AG09309 (cell line): Measurements from ENCODE around the gene IRF2.

ENCODE experiments used
- DNase-seq: peaks from one replicate; pipeline ENCODE4 v3.0.0-alpha.2; 2010; ENCODE audit warnings: low read depth
- H3K4me3 ChIP-seq: 2 replicates; pipeline ENCODE4 v1.5.1; 2011; ENCODE audit warnings: mild to moderate bottlenecking, low read depth, low read length, moderate library complexity; ENCODE audit not compliant: control insufficient read depth
- TF ChIP-seq, protein P1 (sequence below): IDR thresholded peaks from 2 replicates; pipeline ENCODE4 v1.5.1; 2011; ENCODE audit warnings: mild to moderate bottlenecking, low read depth, low read length, inconsistent platforms; ENCODE audit not compliant: insufficient read depth, control insufficient read depth; ENCODE audit errors: missing control alignments

IRF2 gene

DNA sequence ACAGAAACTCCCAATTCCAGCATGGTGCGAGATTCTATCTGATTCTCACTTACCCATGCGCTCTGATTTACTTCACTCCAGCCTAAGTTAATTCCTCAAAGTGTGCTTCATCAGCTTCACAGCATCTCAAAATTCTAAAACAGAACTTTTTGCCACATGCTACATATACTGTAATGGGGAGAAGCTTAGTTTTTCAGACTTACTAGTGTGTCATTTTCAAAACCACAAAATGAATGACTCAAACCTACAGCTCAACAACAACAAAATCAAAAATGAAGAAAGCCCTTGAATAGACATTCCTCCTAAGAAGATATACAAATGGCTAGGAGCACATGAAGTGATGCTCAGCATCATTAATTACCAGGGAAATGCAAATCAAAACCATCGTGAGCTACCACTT lies 14.9 kb downstream of the IRF2 start:
- DNase-seq, result no peak
- H3K4me3 ChIP-seq, result no peak overlapping the region
- TF ChIP-seq, protein P1, sequence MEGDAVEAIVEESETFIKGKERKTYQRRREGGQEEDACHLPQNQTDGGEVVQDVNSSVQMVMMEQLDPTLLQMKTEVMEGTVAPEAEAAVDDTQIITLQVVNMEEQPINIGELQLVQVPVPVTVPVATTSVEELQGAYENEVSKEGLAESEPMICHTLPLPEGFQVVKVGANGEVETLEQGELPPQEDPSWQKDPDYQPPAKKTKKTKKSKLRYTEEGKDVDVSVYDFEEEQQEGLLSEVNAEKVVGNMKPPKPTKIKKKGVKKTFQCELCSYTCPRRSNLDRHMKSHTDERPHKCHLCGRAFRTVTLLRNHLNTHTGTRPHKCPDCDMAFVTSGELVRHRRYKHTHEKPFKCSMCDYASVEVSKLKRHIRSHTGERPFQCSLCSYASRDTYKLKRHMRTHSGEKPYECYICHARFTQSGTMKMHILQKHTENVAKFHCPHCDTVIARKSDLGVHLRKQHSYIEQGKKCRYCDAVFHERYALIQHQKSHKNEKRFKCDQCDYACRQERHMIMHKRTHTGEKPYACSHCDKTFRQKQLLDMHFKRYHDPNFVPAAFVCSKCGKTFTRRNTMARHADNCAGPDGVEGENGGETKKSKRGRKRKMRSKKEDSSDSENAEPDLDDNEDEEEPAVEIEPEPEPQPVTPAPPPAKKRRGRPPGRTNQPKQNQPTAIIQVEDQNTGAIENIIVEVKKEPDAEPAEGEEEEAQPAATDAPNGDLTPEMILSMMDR, result no peak

DNA sequence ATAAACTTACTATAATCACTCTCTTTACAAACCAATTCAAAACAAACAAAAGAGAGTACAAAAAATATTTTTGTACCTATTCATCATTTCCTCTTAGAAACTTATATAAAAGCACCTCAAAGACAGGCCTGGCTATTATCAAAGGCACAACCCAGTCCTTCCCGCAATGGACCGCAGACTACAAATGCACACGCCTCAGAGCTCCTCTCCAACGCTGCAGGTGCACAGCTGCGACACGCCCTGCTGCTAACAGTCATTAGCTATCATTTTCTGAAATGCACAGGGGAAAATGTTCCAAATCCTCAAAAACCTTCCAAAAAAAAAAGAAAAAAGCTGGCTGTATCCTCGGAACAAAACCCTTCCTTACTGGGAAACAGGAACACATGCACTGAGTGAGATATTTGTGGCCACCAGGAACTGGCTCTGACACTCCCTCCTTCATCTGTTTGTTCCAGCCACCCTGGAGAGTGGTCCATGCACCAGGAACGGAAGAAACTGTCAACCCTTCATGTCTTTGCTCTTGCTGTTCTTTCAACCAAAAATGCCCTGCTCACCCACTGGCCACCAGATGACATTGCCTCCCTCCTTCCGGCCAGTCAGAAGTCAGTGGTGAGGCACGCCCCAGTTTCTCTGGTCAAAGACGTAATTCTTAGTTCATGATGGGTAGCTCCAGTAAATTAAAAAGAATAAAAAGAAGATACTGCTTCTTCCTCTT lies 16.7 kb downstream of the IRF2 start:
- H3K4me3 ChIP-seq, result no peak overlapping the region
- DNase-seq, result no peak
- TF ChIP-seq, protein P1, result no peak

DNA sequence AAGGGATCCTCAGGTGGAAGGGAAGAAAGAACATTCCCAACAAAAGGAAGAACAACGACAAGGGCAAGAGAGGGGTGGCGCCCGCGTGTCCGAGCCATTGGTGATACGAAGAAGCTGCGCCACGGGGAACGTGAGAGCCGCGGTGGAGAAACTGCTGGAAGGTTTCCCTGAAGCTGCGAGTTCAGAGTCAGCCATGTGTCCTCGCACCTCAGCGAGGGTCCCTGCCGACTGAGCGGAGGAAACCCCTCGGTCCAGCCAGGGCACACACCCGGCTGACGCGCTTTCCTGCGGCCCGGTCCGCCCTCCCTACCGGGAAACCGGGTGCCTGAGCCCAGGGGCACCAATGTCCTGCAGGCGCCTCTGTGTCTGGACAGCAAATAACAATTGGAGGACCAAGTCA lies 18.0 kb downstream of the IRF2 start:
- DNase-seq, result no peak
- TF ChIP-seq, protein P1, result no peak
- H3K4me3 ChIP-seq, result no peak overlapping the region

DNA sequence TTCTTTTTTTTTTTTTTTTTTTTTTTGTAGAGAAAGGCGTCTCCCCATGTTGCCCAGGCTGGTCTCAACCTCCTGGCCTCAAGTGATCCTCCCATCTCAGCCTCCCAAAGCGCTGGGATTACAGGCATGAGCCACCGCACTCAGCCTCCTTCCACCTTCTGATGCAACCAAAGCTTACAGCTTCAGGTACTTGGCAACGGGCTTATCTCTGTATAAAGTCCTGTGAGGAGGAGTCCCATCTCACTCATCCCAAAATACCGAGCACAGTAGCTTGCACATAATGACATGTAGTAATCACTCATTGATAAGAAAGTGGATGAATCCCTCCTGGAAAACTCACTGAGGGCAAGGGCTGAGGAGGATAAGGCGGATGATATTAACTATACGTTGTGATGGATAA lies 19.1 kb downstream of the IRF2 start:
- TF ChIP-seq, protein P1, result no peak
- H3K4me3 ChIP-seq, result no peak overlapping the region
- no peak for DNase-seq

DNA sequence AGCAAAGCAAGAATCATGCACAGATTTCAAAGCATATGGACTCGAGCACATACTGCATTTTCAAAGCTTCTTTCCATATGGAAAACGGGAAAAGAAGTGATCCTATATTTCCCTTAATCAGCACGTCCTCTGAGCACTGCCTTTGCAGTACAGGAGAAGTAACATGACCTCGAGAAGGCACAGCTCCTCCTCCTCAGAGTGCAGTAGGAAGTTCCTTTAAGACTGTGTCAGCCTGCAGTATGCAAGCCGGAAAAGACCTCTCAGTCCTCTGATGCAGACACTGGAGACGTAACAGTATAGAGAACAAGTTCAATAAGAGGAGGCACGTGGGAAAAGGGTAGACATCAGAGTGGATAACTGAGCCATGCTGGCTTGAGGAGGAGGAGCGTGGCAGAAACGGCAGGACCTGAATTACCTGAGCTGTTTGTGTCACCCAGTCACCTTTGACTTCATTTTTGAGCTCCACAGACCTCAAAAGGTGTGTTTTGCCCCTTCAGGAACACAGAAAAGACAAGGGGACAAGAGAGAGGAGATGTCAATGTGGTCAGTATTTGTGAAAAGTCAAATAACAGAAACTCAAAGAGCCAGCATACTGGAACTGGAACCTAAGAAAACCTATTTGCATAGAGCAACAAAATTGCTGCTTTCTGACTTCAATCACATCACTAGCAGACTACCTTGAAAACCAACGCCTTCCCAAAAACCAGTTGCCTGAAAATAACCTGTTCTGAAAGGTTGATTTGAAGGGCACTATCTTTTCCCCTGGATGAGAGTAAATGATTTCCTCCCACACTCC lies 20.8 kb downstream of the IRF2 start:
- TF ChIP-seq, protein P1, result no peak
- no peak for DNase-seq
- no peak overlapping the region for H3K4me3 ChIP-seq

DNA sequence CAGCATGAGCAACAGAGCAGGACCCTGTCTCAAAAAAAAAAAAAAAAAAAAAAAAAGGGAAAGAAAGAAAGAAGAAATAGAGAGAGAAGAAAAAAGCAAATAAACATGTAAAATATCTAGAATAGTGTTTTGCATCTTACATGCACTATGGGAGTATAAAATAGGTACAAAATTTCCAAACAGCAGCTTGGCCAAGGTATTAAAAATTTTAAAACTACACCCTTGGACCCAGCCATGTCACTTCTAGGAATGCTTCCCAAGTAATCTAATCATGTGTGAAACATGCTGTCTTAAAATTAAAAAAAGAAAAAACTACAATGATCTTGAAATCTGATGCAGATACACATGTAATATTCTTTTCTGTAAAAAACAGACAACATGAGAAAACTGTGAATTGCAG lies 21.6 kb downstream of the IRF2 start:
- TF ChIP-seq, protein P1, result no peak
- H3K4me3 ChIP-seq, result no peak overlapping the region

DNA sequence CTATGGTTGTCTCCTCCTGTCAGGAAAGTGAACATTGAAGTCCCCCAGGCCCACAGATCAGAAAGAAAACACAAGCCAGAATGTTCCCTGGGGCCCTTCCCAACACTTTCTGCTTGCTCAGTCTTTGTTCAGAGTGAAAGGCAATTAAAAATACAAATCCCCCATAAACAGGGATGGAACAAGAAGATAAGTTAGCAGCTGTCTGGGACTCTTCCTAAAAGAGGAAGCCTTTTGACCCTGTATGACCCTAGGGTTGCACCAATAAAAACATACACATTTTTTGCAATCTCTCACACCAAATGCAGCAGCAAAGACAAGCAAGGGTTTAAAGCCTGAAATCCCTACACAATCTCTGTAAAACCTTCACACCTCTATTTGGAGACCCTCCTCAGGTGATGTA lies 22.6 kb downstream of the IRF2 start:
- no peak overlapping the region for H3K4me3 ChIP-seq
- TF ChIP-seq, protein P1, result no peak
- DNase-seq, result no peak

More for the DNA sequence above, 21.6 kb downstream of the IRF2 start:
- DNase-seq, result no peak
